ENCODE results near the gene HOXC13.

Gene HOXC13

DNA sequence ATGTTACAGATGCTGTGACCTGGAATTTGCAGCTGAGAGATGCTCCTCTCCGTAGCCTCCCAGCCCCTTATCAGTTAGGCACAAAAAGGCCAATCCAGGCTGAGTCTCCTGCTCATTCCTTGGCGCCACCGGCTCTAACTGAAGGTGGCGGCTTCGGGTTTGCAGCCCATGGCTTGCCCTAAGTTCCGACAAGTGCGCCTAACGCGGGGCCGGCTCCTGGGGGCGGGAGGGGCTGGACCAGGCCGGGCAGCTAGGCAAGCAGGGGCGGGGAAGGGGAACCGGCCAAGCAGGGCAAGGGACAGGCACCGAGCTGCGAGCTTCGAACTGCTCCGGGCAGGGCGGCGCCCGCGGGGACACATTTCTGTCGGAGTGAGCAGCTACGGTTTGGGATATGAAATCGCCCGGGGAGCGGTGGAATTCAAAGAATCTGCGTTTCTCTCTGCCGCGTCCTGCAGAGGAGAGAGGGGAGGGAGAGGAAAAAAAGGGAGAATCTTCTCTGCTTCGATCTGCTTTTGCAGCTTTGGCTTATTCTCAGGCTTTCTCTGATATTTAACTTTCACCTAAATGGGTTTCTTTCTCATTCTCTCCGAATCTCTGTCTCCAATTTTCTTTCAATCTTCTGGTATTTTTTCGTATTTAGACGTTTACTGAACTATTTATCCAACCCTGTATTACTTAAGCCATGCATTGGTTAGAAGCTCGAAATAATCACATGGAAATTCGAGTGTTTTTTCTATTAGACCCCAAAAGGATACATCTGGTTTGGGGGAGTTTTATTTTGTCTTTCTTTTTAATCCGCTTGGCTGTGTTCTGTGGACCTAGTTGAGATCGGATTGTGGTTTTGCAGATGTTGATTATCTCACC, 14.5 kb downstream of the HOXC13 start:
- no peak overlapping the region for H3K4me3 ChIP-seq (ENCODE audit: low read length)
- no peak for TF ChIP-seq CTCF (IDR thresholded peaks at IDR 0.05; ENCODE audit: insufficient read depth, low read depth, low read length, missing control alignments)
- DNase-seq (ENCODE audit: low read depth), result no peak

DNA sequence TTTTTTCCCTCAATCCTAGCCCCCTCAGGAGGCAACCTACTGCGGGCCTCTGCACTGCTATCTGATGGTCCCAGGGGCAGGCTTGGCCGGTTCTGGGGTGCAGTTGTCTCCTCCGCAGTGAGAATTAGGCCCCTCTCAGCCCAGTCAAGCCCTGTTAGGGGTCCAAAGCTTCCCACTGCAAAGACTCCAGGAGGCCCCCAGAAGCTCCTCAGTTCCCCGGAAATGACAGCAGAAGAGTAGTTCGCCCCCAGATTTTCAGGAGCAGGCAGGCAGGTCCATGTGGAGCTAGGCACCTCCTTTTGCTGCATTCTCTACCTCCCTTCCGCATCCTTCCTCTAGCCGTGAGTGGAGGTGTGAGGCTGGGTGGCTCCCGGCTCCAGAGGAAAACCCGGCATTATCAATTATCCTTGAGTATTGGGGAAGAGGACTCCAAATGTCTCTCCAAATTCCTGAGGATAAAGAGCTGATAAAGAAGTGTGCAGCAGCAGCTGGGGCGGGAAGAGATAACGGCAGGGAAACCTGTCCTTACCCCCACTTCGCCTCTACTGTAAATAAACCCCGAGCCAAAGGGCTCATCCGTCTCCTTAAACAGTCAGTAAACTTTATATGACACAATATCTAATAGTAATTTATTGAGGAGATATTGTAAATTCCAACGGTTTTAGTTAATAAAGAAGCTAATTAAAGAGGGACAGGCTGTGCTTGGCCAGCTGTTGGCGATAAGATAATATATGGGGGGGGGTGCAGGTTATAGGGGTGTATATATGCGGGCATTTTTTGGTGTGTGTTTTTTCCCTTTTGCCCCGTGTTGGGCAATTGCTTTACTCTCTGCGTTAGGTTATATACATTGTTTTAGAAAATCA, 15.4 kb downstream of the HOXC13 start:
- DNase-seq (ENCODE audit: low read depth), result no peak
- TF ChIP-seq CTCF (IDR thresholded peaks at IDR 0.05; ENCODE audit: insufficient read depth, low read depth, low read length, missing control alignments), result no peak
- no peak overlapping the region for H3K4me3 ChIP-seq (ENCODE audit: low read length)

GRCh38 chr12:53954694-53955035, 16.0 kb downstream of the HOXC13 start, which contains the start of gene HOXC12:
TSS of gene HOXC12 (plus strand) at chr12:53954903. CDS start at chr12:53954930, 27 bp downstream.
- H3K4me3 ChIP-seq (ENCODE audit: low read length), result no peak within 1 kb of the TSS
- no peak for DNase-seq (ENCODE audit: low read depth)
- TF ChIP-seq CTCF (IDR thresholded peaks at IDR 0.05; ENCODE audit: insufficient read depth, low read depth, low read length, missing control alignments), result no peak

- no peak for TF ChIP-seq CTCF (IDR thresholded peaks at IDR 0.05; ENCODE audit: insufficient read depth, low read depth, low read length, missing control alignments)
- DNase-seq (ENCODE audit: low read depth), result no peak
- H3K4me3 ChIP-seq (ENCODE audit: low read length), result no peak overlapping the region
Observed at GRCh38 chr12:53955036-53955775, 16.6 kb downstream of the HOXC13 start.

- no peak for DNase-seq (ENCODE audit: low read depth)
- TF ChIP-seq CTCF (IDR thresholded peaks at IDR 0.05; ENCODE audit: insufficient read depth, low read depth, low read length, missing control alignments), result no peak
- no peak overlapping the region for H3K4me3 ChIP-seq (ENCODE audit: low read length)
Observed at GRCh38 chr12:53955776-53956250, 17.2 kb downstream of the HOXC13 start.

GRCh38 chr12:53956251-53956887, 17.7 kb downstream of the HOXC13 start:
- DNase-seq (ENCODE audit: low read depth), result no peak
- TF ChIP-seq CTCF (IDR thresholded peaks at IDR 0.05; ENCODE audit: insufficient read depth, low read depth, low read length, missing control alignments), result no peak
- no peak overlapping the region for H3K4me3 ChIP-seq (ENCODE audit: low read length)

All from epithelial cell of esophagus (primary cell).